Astrocyte of the hippocampus (primary cell): ENCODE measurements around the gene PREB.

Experiments used
- DNase-seq: peaks from one replicate; pipeline ENCODE4 v3.0.0; 2011; ENCODE audit warnings: low read depth, low spot score

PREB gene

GRCh38 chr2:27152796-27153464 is 18.5 kb upstream of the PREB start:
- DNase-seq = peak; percentile 26

GRCh38 chr2:27152102-27152795 is 17.8 kb upstream of the PREB start:
- DNase-seq = no peak

GRCh38 chr2:27150639-27151230 is 16.3 kb upstream of the PREB start:
- DNase-seq = no peak

GRCh38 chr2:27149570-27150405 is 15.4 kb upstream of the PREB start:
- no peak for DNase-seq

GRCh38 chr2:27148801-27149439 is 14.5 kb upstream of the PREB start, which contains the start of gene TCF23:
TCF23 (plus strand) TSS chr2:27149004; CDS start chr2:27149134, 130 bp downstream.
- DNase-seq = no peak

- no peak for DNase-seq
These were observed 13.5 kb upstream of the PREB start for GRCh38 chr2:27147935-27148334.

- no peak for DNase-seq
These were observed 11.2 kb upstream of the PREB start for GRCh38 chr2:27145682-27146081.

- no peak for DNase-seq
These were observed 8.8 kb upstream of the PREB start for GRCh38 chr2:27143285-27143684.

- DNase-seq = no peak
These were observed 4.9 kb upstream of the PREB start, which contains the start of gene PRR30 for GRCh38 chr2:27139310-27139709. PRR30 (minus strand) TSS chr2:27139410; CDS start chr2:27138329, 1,081 bp downstream.

- DNase-seq = no peak
These were observed 3.7 kb upstream of the PREB start for GRCh38 chr2:27138111-27138510.

GRCh38 chr2:27137322-27137935 is 3.0 kb upstream of the PREB start:
- DNase-seq = no peak

GRCh38 chr2:27136751-27137150 is 2.3 kb upstream of the PREB start:
- no peak for DNase-seq

- DNase-seq = no peak
These were observed 1.1 kb upstream of the PREB start for GRCh38 chr2:27135478-27135955.

- DNase-seq = no peak
These were observed 493 bp upstream of the PREB start for GRCh38 chr2:27134781-27135477.

GRCh38 chr2:27133195-27133875 is 1.1 kb downstream of the PREB start:
- DNase-seq = no peak

GRCh38 chr2:27131429-27131828 is 3.0 kb downstream of the PREB start:
- no peak for DNase-seq

GRCh38 chr2:27130396-27130795 is 4.0 kb downstream of the PREB start:
- DNase-seq = no peak

- no peak for DNase-seq
These were observed 5.5 kb downstream of the PREB start for GRCh38 chr2:27128668-27129571.
